ENCODE results near the gene TSPAN18. TPM values are rescaled to one million over a fixed set of nuclear protein-coding genes. Genes with fewer than 3 reads are reported as not detected.

TSPAN18 gene
- total and polyA plus RNA-seq, 2 experiments from 2014 or later: 6.0 to 10.6 TPM

DNA sequence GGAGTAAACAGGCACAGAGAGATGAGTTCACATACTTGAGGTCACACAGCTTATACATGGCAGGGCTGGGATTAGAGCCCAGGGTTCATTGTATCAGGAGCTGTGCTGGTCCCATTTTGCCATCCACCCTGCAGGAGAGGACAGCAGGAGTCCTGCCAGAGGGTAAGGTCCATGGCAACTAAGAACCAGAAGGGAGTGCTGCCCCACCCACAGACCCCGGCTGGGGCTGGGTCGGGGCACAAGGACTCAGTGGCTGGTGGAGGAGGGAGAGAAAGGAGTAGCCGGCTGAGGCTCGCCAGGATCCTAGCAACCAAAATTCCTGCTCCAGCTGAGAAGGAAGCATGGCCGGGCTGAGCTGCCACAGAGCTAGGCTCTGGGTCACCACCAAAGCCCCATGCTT is 249.8 kb downstream of the TSPAN18 start:
- Mint-ChIP-seq H3K9me3 (no peaks in the 10 kb centered on the region), H3K27ac (no peak overlapping the region), H3K4me1 (peaks cover 30% of the 10 kb centered on the region), H3K4me3 (no peak overlapping the region), H3K36me3 (ENCODE audit: low read depth) (no peaks in the 10 kb centered on the region), H3K27me3 (ENCODE audit: insufficient read depth, low read depth, poor library complexity) (peaks cover 9% of the 10 kb centered on the region)
- H3K4me3 ChIP-seq: no peak overlapping the region
- ATAC-seq: no peak
- H3K36me3 ChIP-seq (ENCODE audit: insufficient read depth): no peaks in the 10 kb centered on the region
- H3K4me1 ChIP-seq (ENCODE audit: insufficient read depth): peaks cover 16% of the 10 kb centered on the region; the same call in 1 of the 2 replicates
- H3F3A ChIP-seq (replicated peaks; ENCODE audit: low read depth): 0 out of 2 replicates have a peak, but pooled peaks cover 6% of the 10 kb centered on the region
- no peak overlapping the region for H2AFZ ChIP-seq
- H3K79me2 ChIP-seq (replicated peaks; ENCODE audit: insufficient read depth): no peaks in the 10 kb centered on the region
- DNase-seq (ENCODE audit: low spot score): no peak
- H3K27ac ChIP-seq (ENCODE audit: low read depth): no peak overlapping the region
- no peak overlapping the region for H3K4me2 ChIP-seq
- no peaks in the 10 kb centered on the region for H3K27me3 ChIP-seq (ENCODE audit: insufficient read depth)
- TF ChIP-seq EZH2phosphoT487 (IDR thresholded peaks at IDR 0.05; ENCODE audit: unreplicated experiment): no peak
- TF ChIP-seq, protein P1, sequence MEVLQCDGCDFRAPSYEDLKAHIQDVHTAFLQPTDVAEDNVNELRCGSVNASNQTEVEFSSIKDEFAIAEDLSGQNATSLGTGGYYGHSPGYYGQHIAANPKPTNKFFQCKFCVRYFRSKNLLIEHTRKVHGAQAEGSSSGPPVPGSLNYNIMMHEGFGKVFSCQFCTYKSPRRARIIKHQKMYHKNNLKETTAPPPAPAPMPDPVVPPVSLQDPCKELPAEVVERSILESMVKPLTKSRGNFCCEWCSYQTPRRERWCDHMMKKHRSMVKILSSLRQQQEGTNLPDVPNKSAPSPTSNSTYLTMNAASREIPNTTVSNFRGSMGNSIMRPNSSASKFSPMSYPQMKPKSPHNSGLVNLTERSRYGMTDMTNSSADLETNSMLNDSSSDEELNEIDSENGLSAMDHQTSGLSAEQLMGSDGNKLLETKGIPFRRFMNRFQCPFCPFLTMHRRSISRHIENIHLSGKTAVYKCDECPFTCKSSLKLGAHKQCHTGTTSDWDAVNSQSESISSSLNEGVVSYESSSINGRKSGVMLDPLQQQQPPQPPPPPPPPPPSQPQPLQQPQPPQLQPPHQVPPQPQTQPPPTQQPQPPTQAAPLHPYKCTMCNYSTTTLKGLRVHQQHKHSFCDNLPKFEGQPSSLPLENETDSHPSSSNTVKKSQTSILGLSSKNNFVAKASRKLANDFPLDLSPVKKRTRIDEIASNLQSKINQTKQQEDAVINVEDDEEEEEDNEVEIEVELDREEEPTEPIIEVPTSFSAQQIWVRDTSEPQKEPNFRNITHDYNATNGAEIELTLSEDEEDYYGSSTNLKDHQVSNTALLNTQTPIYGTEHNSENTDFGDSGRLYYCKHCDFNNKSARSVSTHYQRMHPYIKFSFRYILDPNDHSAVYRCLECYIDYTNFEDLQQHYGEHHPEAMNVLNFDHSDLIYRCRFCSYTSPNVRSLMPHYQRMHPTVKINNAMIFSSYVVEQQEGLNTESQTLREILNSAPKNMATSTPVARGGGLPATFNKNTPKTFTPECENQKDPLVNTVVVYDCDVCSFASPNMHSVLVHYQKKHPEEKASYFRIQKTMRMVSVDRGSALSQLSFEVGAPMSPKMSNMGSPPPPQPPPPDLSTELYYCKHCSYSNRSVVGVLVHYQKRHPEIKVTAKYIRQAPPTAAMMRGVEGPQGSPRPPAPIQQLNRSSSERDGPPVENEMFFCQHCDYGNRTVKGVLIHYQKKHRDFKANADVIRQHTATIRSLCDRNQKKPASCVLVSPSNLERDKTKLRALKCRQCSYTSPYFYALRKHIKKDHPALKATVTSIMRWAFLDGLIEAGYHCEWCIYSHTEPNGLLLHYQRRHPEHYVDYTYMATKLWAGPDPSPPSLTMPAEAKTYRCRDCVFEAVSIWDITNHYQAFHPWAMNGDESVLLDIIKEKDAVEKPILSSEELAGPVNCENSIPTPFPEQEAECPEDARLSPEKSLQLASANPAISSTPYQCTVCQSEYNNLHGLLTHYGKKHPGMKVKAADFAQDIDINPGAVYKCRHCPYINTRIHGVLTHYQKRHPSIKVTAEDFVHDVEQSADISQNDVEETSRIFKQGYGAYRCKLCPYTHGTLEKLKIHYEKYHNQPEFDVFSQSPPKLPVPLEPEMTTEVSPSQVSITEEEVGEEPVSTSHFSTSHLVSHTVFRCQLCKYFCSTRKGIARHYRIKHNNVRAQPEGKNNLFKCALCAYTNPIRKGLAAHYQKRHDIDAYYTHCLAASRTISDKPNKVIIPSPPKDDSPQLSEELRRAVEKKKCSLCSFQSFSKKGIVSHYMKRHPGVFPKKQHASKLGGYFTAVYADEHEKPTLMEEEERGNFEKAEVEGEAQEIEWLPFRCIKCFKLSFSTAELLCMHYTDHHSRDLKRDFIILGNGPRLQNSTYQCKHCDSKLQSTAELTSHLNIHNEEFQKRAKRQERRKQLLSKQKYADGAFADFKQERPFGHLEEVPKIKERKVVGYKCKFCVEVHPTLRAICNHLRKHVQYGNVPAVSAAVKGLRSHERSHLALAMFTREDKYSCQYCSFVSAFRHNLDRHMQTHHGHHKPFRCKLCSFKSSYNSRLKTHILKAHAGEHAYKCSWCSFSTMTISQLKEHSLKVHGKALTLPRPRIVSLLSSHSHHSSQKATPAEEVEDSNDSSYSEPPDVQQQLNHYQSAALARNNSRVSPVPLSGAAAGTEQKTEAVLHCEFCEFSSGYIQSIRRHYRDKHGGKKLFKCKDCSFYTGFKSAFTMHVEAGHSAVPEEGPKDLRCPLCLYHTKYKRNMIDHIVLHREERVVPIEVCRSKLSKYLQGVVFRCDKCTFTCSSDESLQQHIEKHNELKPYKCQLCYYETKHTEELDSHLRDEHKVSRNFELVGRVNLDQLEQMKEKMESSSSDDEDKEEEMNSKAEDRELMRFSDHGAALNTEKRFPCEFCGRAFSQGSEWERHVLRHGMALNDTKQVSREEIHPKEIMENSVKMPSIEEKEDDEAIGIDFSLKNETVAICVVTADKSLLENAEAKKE (CRISPR knock-in tag; IDR thresholded peaks at IDR 0.05): no peak
- TF ChIP-seq, protein P2, sequence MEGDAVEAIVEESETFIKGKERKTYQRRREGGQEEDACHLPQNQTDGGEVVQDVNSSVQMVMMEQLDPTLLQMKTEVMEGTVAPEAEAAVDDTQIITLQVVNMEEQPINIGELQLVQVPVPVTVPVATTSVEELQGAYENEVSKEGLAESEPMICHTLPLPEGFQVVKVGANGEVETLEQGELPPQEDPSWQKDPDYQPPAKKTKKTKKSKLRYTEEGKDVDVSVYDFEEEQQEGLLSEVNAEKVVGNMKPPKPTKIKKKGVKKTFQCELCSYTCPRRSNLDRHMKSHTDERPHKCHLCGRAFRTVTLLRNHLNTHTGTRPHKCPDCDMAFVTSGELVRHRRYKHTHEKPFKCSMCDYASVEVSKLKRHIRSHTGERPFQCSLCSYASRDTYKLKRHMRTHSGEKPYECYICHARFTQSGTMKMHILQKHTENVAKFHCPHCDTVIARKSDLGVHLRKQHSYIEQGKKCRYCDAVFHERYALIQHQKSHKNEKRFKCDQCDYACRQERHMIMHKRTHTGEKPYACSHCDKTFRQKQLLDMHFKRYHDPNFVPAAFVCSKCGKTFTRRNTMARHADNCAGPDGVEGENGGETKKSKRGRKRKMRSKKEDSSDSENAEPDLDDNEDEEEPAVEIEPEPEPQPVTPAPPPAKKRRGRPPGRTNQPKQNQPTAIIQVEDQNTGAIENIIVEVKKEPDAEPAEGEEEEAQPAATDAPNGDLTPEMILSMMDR (conservative IDR thresholded peaks at IDR 0.05; ENCODE audit: low read depth in 2 of 2): no peak
- TF ChIP-seq CREB1 (CRISPR knock-in tag; IDR thresholded peaks at IDR 0.05; ENCODE audit: low read depth): no peak
- no peak for TF ChIP-seq EZH2 (IDR thresholded peaks at IDR 0.05; ENCODE audit: low read depth, unreplicated experiment)
- no peak for TF ChIP-seq ZNF114 (CRISPR knock-in tag; IDR thresholded peaks at IDR 0.05)
- TF ChIP-seq, protein P3, sequence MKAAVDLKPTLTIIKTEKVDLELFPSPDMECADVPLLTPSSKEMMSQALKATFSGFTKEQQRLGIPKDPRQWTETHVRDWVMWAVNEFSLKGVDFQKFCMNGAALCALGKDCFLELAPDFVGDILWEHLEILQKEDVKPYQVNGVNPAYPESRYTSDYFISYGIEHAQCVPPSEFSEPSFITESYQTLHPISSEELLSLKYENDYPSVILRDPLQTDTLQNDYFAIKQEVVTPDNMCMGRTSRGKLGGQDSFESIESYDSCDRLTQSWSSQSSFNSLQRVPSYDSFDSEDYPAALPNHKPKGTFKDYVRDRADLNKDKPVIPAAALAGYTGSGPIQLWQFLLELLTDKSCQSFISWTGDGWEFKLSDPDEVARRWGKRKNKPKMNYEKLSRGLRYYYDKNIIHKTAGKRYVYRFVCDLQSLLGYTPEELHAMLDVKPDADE (IDR thresholded peaks at IDR 0.05): no peak
- no peak for TF ChIP-seq ZNF331 (CRISPR knock-in tag; IDR thresholded peaks at IDR 0.05; ENCODE audit: low read depth)
- TF ChIP-seq NANOG (IDR thresholded peaks at IDR 0.05; ENCODE audit: borderline replicate concordance): no peak
- no peak for TF ChIP-seq POLR2AphosphoS5 (IDR thresholded peaks at IDR 0.05; ENCODE audit: low read depth)
- TF ChIP-seq, protein P4, sequence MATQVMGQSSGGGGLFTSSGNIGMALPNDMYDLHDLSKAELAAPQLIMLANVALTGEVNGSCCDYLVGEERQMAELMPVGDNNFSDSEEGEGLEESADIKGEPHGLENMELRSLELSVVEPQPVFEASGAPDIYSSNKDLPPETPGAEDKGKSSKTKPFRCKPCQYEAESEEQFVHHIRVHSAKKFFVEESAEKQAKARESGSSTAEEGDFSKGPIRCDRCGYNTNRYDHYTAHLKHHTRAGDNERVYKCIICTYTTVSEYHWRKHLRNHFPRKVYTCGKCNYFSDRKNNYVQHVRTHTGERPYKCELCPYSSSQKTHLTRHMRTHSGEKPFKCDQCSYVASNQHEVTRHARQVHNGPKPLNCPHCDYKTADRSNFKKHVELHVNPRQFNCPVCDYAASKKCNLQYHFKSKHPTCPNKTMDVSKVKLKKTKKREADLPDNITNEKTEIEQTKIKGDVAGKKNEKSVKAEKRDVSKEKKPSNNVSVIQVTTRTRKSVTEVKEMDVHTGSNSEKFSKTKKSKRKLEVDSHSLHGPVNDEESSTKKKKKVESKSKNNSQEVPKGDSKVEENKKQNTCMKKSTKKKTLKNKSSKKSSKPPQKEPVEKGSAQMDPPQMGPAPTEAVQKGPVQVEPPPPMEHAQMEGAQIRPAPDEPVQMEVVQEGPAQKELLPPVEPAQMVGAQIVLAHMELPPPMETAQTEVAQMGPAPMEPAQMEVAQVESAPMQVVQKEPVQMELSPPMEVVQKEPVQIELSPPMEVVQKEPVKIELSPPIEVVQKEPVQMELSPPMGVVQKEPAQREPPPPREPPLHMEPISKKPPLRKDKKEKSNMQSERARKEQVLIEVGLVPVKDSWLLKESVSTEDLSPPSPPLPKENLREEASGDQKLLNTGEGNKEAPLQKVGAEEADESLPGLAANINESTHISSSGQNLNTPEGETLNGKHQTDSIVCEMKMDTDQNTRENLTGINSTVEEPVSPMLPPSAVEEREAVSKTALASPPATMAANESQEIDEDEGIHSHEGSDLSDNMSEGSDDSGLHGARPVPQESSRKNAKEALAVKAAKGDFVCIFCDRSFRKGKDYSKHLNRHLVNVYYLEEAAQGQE (IDR thresholded peaks at IDR 0.05; ENCODE audit: unreplicated experiment): no peak
- no peaks in the 10 kb centered on the region for H3K9me2 ChIP-seq (ENCODE audit: insufficient read depth)
- no peaks in the 10 kb centered on the region for H4K20me1 ChIP-seq (replicated peaks; ENCODE audit: insufficient read depth)

All from GM23338 (cell line).